ENCODE measurements around the gene UTP4. TPM values are rescaled to one million over a fixed set of nuclear protein-coding genes. Genes with fewer than 3 reads are reported as not detected.
A peak's percentile ranks its signal among the peaks of the same experiment; 100 is the strongest.

UTP4 gene
- total and polyA plus RNA-seq, 10 donors = 12.6 to 37.9 (median 17.1) TPM

- intact Hi-C loops (cut with DNase I; ENCODE audit: low total_unique reads) = no loop called here
- WGBS, 5 donors = 21 to 53% (median 24%) methylated on average over 6 of the region's 6 CpGs
- TF ChIP-seq POLR2AphosphoS5 (IDR thresholded peaks at IDR 0.05) = peak in 1 of 3 donors; percentile 67
- TF ChIP-seq CTCF (IDR thresholded peaks at IDR 0.05 in 8 of 11, conservative IDR thresholded peaks at IDR 0.05 in 3 of 11) = no peak
- Histone ChIP-seq H3K9me3 (no peaks in the 10 kb centered on the region), H3K4me1 (peaks cover 9 to 38% (median 12%) of the 10 kb centered on the region in 6 donors), H3K27ac (peak overlapping the region in 7 of 8 donors; percentile 47 to 69 (median 62)), H3K27me3 (replicated peaks in 1 of 7) (no peaks in the 10 kb centered on the region), H3K36me3 (no peaks in the 10 kb centered on the region), H3K4me3 (no peak overlapping the region)
- no peak for DNase-seq
Observed at GRCh38 chr16:69179328-69180010, 47.0 kb downstream of the UTP4 start.

- H3K9me3 ChIP-seq = no peaks in the 10 kb centered on the region
- H3K27ac ChIP-seq = peak overlapping the region in 5 of 8 donors; percentile 47 to 69 (median 65)
- DNase-seq = no peak
- TF ChIP-seq CTCF (IDR thresholded peaks at IDR 0.05 in 8 of 11, conservative IDR thresholded peaks at IDR 0.05 in 3 of 11) (no peak), POLR2A (IDR thresholded peaks at IDR 0.05) (no peak), POLR2AphosphoS5 (IDR thresholded peaks at IDR 0.05) (no peak)
- H3K36me3 ChIP-seq = no peaks in the 10 kb centered on the region
- no peaks in the 10 kb centered on the region for H3K27me3 ChIP-seq (replicated peaks in 1 of 7)
- H3K4me1 ChIP-seq = peaks cover 9 to 38% (median 14%) of the 10 kb centered on the region in 6 donors
- intact Hi-C loops (cut with DNase I; ENCODE audit: low total_unique reads) = no loop called here
- H3K4me3 ChIP-seq = no peak overlapping the region
Observed at GRCh38 chr16:69180011-69180338, 47.5 kb downstream of the UTP4 start.

DNA sequence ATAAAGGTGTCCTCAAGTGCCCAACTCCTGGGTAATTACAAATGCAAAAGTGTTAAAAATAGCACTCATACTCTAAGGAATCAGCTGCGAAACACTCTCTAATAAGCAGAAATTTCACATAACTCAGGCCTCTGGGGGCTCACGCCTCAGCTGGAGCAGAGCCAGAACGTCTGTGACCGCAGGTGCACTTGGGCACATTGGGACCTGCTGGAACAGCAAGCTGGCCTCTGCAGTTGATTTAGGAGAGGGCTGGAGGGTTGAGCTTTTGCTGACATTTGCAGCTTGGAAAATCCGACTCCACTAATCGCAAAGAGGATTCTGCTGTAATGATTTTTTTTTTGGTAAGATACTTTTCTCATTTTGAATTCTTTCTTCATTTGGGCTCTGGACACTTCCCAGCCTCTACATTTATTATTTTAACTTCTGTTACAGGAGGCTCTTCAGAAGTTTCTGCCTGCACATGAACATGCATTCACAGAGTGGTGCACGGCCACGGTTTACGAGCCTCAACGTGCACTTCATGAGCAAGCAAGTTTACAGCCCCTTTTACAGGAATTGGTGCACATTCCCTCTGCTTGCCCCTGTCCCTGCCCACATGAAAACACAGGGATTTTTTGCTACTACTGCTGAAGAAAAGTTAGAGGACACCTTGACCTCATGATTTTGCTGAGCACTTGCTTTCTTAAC lies 50.4 kb downstream of the UTP4 start:
- H3K9me3 ChIP-seq = no peaks in the 10 kb centered on the region
- no peaks in the 10 kb centered on the region for H3K36me3 ChIP-seq
- H3K4me3 ChIP-seq = no peak overlapping the region
- 77 to 83% (median 82%) methylated on average over 10 of the region's 10 CpGs for WGBS, 5 donors
- DNase-seq = no peak
- no peak overlapping the region for H3K27ac ChIP-seq
- intact Hi-C loops (cut with DNase I; ENCODE audit: low total_unique reads) = no loop called here
- no peaks in the 10 kb centered on the region for H3K27me3 ChIP-seq (replicated peaks in 1 of 7)
- TF ChIP-seq POLR2A (IDR thresholded peaks at IDR 0.05) = no peak
- no peak for TF ChIP-seq POLR2AphosphoS5 (IDR thresholded peaks at IDR 0.05)
- TF ChIP-seq CTCF (IDR thresholded peaks at IDR 0.05 in 8 of 11, conservative IDR thresholded peaks at IDR 0.05 in 3 of 11) = no peak
- peaks cover 14 to 60% (median 32%) of the 10 kb centered on the region in 6 donors for H3K4me1 ChIP-seq

DNA sequence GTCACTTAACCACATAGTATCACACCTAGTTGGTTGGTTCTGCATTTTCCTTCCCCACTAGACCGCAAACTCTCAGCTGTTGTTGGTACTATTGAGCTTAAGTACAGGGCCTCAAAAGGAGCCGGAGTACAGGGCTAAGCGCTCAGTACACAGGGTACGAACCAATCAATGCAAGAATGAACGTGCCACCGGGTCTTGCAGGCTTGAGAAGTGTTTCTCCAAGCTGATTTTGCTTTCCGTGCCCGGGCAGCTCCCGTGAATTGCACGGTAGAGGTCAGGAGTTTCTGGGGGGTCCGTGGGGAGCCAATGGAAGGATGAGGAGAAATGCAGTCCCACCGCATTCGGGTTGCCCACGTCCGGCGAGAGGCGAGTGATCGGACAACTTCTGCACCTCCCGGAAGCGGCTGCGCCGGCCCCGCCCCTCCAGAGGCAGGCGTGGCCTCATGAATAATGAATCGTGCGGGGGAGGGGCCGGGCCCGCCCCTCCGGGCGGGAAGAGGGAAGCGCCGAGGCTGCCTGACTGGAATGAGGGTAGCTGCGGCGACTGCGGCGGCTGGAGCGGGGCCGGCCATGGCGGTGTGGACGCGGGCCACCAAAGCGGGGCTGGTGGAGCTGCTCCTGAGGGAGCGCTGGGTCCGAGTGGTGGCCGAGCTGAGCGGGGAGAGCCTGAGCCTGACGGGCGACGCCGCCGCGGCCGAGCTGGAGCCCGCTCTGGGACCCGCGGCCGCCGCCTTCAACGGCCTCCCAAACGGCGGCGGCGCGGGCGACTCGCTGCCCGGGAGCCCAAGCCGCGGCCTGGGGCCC lies 54.4 kb downstream of the UTP4 start, which contains the start of gene SNTB2:
TSS of gene SNTB2 (plus strand) at position 523 of the 804 bp plus-strand sequence. CDS start at position 526, 3 bp downstream.
- intact Hi-C loops (cut with DNase I; ENCODE audit: low total_unique reads) = no loop called here
- H3K4me1 ChIP-seq = peaks cover 14 to 76% (median 52%) of the 10 kb centered on the region in 6 donors
- peak; percentile 69 to 95 (median 94) for TF ChIP-seq POLR2AphosphoS5 (IDR thresholded peaks at IDR 0.05)
- no peak for TF ChIP-seq CTCF (IDR thresholded peaks at IDR 0.05 in 8 of 11, conservative IDR thresholded peaks at IDR 0.05 in 3 of 11)
- peak in 2 of 3 donors; percentile 33 to 83 for TF ChIP-seq POLR2A (IDR thresholded peaks at IDR 0.05)
- peak within 1 kb of the TSS; percentile 88 to 98 (median 95) for H3K27ac ChIP-seq
- no peaks in the 10 kb centered on the region for H3K27me3 ChIP-seq (replicated peaks in 1 of 7)
- no peaks in the 10 kb centered on the region for H3K9me3 ChIP-seq
- H3K4me3 ChIP-seq = peak within 1 kb of the TSS; percentile 73 to 88 (median 80)
- peak; percentile 98 for DNase-seq
- no peaks in the 10 kb centered on the region for H3K36me3 ChIP-seq
- 0 to 1% (median 0%) methylated on average over 26 to 69 of the region's 69 CpGs for WGBS, 5 donors
